ENCODE results near the gene KRTAP10-10.
"Not testable (repeated sequence)": the region's sequence is repeated elsewhere in the genome, so short reads cannot be mapped to it uniquely, and the experiment has no call there.

The KRTAP10-10 gene

GRCh38 chr21:44603911-44604310 lies 33.2 kb upstream of the KRTAP10-10 start:
- no peaks in the 10 kb centered on the region for H3K36me3 ChIP-seq (ENCODE audit: control insufficient read depth, insufficient read depth, low read length)
- no peak overlapping the region for H3K27ac ChIP-seq (ENCODE audit: low read depth, low read length, severe bottlenecking)
- H3K9me3 ChIP-seq (ENCODE audit: control insufficient read depth, low read length) = peaks cover 5% of the 10 kb centered on the region
- WGBS, 2 experiments (ENCODE audit: insufficient coverage in 2 of 2) = 95% methylated on average over 5 of the region's 8 CpGs
- no peaks in the 10 kb centered on the region for H3K4me1 ChIP-seq (ENCODE audit: control insufficient read depth, insufficient read depth, low read length, poor library complexity, severe bottlenecking)
- H3K4me3 ChIP-seq (ENCODE audit: extremely low read depth, insufficient read depth, low read length, poor library complexity, severe bottlenecking) = no peak overlapping the region

GRCh38 chr21:44606495-44606894 lies 30.7 kb upstream of the KRTAP10-10 start:
- Histone ChIP-seq H3K4me3 (ENCODE audit: extremely low read depth, insufficient read depth, low read length, poor library complexity, severe bottlenecking) (no peak overlapping the region), H3K27ac (ENCODE audit: low read depth, low read length, severe bottlenecking) (no peak overlapping the region), H3K9me3 (ENCODE audit: control insufficient read depth, low read length) (peaks cover 20% of the 10 kb centered on the region), H3K36me3 (ENCODE audit: control insufficient read depth, insufficient read depth, low read length) (no peaks in the 10 kb centered on the region), H3K4me1 (ENCODE audit: control insufficient read depth, insufficient read depth, low read length, poor library complexity, severe bottlenecking) (no peaks in the 10 kb centered on the region)
- 76 to 80% methylated on average over 2 to 3 of the region's 4 CpGs for WGBS, 2 experiments (ENCODE audit: insufficient coverage in 2 of 2)

GRCh38 chr21:44609193-44609592 lies 28.0 kb upstream of the KRTAP10-10 start:
- no peak overlapping the region for H3K4me3 ChIP-seq (ENCODE audit: extremely low read depth, insufficient read depth, low read length, poor library complexity, severe bottlenecking)
- no peak overlapping the region for H3K27ac ChIP-seq (ENCODE audit: low read depth, low read length, severe bottlenecking)
- H3K36me3 ChIP-seq (ENCODE audit: control insufficient read depth, insufficient read depth, low read length) = no peaks in the 10 kb centered on the region
- H3K9me3 ChIP-seq (ENCODE audit: control insufficient read depth, low read length) = peaks cover 27% of the 10 kb centered on the region
- no peaks in the 10 kb centered on the region for H3K4me1 ChIP-seq (ENCODE audit: control insufficient read depth, insufficient read depth, low read length, poor library complexity, severe bottlenecking)

- WGBS, 2 experiments (ENCODE audit: insufficient coverage in 2 of 2) = 80 to 89% methylated on average over 7 of the region's 7 CpGs
These were observed 26.9 kb upstream of the KRTAP10-10 start for GRCh38 chr21:44610157-44610843.

GRCh38 chr21:44611551-44611950 lies 25.6 kb upstream of the KRTAP10-10 start:
- Histone ChIP-seq H3K27ac (ENCODE audit: low read depth, low read length, severe bottlenecking) (no peak overlapping the region), H3K4me1 (ENCODE audit: control insufficient read depth, insufficient read depth, low read length, poor library complexity, severe bottlenecking) (no peaks in the 10 kb centered on the region), H3K9me3 (ENCODE audit: control insufficient read depth, low read length) (peaks cover 24% of the 10 kb centered on the region), H3K4me3 (ENCODE audit: extremely low read depth, insufficient read depth, low read length, poor library complexity, severe bottlenecking) (no peak overlapping the region), H3K36me3 (ENCODE audit: control insufficient read depth, insufficient read depth, low read length) (no peaks in the 10 kb centered on the region)
- WGBS, 2 experiments (ENCODE audit: insufficient coverage in 2 of 2) = 94 to 96% methylated on average over 3 to 4 of the region's 4 CpGs

More at GRCh38 chr21:44610157-44610843, 26.9 kb upstream of the KRTAP10-10 start:
- peaks cover 24% of the 10 kb centered on the region for H3K9me3 ChIP-seq (ENCODE audit: control insufficient read depth, low read length)
- H3K36me3 ChIP-seq (ENCODE audit: control insufficient read depth, insufficient read depth, low read length); H3K27ac ChIP-seq (ENCODE audit: low read depth, low read length, severe bottlenecking); H3K4me3 ChIP-seq (ENCODE audit: extremely low read depth, insufficient read depth, low read length, poor library complexity, severe bottlenecking); H3K4me1 ChIP-seq (ENCODE audit: control insufficient read depth, insufficient read depth, low read length, poor library complexity, severe bottlenecking): not testable (repeated sequence)

- Histone ChIP-seq H3K36me3 (ENCODE audit: control insufficient read depth, insufficient read depth, low read length) (no peaks in the 10 kb centered on the region), H3K4me1 (ENCODE audit: control insufficient read depth, insufficient read depth, low read length, poor library complexity, severe bottlenecking) (no peaks in the 10 kb centered on the region), H3K27ac (ENCODE audit: low read depth, low read length, severe bottlenecking) (no peak within 1 kb of the TSS), H3K4me3 (ENCODE audit: extremely low read depth, insufficient read depth, low read length, poor library complexity, severe bottlenecking) (no peak within 1 kb of the TSS), H3K9me3 (ENCODE audit: control insufficient read depth, low read length) (peaks cover 24% of the 10 kb centered on the region)
- 82 to 98% methylated on average over 7 of the region's 8 CpGs for WGBS, 2 experiments (ENCODE audit: insufficient coverage in 2 of 2)
These were observed 25.1 kb upstream of the KRTAP10-10 start, which contains the start of gene KRTAP10-8 for GRCh38 chr21:44612029-44612486. KRTAP10-8 (plus strand) TSS chr21:44612079; CDS start chr21:44612101, 22 bp downstream.

GRCh38 chr21:44612669-44613229 lies 24.4 kb upstream of the KRTAP10-10 start:
- H3K36me3 ChIP-seq (ENCODE audit: control insufficient read depth, insufficient read depth, low read length) = no peaks in the 10 kb centered on the region
- no peak overlapping the region for H3K4me3 ChIP-seq (ENCODE audit: extremely low read depth, insufficient read depth, low read length, poor library complexity, severe bottlenecking)
- no peaks in the 10 kb centered on the region for H3K4me1 ChIP-seq (ENCODE audit: control insufficient read depth, insufficient read depth, low read length, poor library complexity, severe bottlenecking)
- H3K9me3 ChIP-seq (ENCODE audit: control insufficient read depth, low read length) = peaks cover 24% of the 10 kb centered on the region
- no peak overlapping the region for H3K27ac ChIP-seq (ENCODE audit: low read depth, low read length, severe bottlenecking)
- WGBS, 2 experiments (ENCODE audit: insufficient coverage in 2 of 2) = 88 to 93% methylated on average over 7 to 13 of the region's 13 CpGs

GRCh38 chr21:44613386-44614155 lies 23.6 kb upstream of the KRTAP10-10 start:
- Histone ChIP-seq H3K36me3 (ENCODE audit: control insufficient read depth, insufficient read depth, low read length) (no peaks in the 10 kb centered on the region), H3K4me3 (ENCODE audit: extremely low read depth, insufficient read depth, low read length, poor library complexity, severe bottlenecking) (no peak overlapping the region), H3K9me3 (ENCODE audit: control insufficient read depth, low read length) (peaks cover 24% of the 10 kb centered on the region), H3K4me1 (ENCODE audit: control insufficient read depth, insufficient read depth, low read length, poor library complexity, severe bottlenecking) (no peaks in the 10 kb centered on the region), H3K27ac (ENCODE audit: low read depth, low read length, severe bottlenecking) (no peak overlapping the region)
- 89 to 93% methylated on average over 21 to 22 of the region's 26 CpGs for WGBS, 2 experiments (ENCODE audit: insufficient coverage in 2 of 2)

- Histone ChIP-seq H3K4me1 (ENCODE audit: control insufficient read depth, insufficient read depth, low read length, poor library complexity, severe bottlenecking) (no peaks in the 10 kb centered on the region), H3K4me3 (ENCODE audit: extremely low read depth, insufficient read depth, low read length, poor library complexity, severe bottlenecking) (no peak overlapping the region), H3K36me3 (ENCODE audit: control insufficient read depth, insufficient read depth, low read length) (no peaks in the 10 kb centered on the region), H3K27ac (ENCODE audit: low read depth, low read length, severe bottlenecking) (no peak overlapping the region), H3K9me3 (ENCODE audit: control insufficient read depth, low read length) (peaks cover 20% of the 10 kb centered on the region)
- 91 to 92% methylated on average over 9 to 14 of the region's 20 CpGs for WGBS, 2 experiments (ENCODE audit: insufficient coverage in 2 of 2)
These were observed 23.0 kb upstream of the KRTAP10-10 start for GRCh38 chr21:44614161-44614631.

- Histone ChIP-seq H3K9me3 (ENCODE audit: control insufficient read depth, low read length) (peaks cover 25% of the 10 kb centered on the region), H3K27ac (ENCODE audit: low read depth, low read length, severe bottlenecking) (no peak overlapping the region), H3K4me3 (ENCODE audit: extremely low read depth, insufficient read depth, low read length, poor library complexity, severe bottlenecking) (no peak overlapping the region), H3K4me1 (ENCODE audit: control insufficient read depth, insufficient read depth, low read length, poor library complexity, severe bottlenecking) (no peaks in the 10 kb centered on the region), H3K36me3 (ENCODE audit: control insufficient read depth, insufficient read depth, low read length) (no peaks in the 10 kb centered on the region)
- 94 to 95% methylated on average over 24 to 28 of the region's 28 CpGs for WGBS, 2 experiments (ENCODE audit: insufficient coverage in 2 of 2)
These were observed 22.2 kb upstream of the KRTAP10-10 start for GRCh38 chr21:44614961-44615391.

All from mesodermal cell (in vitro differentiated cells).